OCI-LY1 (cell line): ENCODE measurements around the gene THAP2.
A peak's percentile ranks its signal among the peaks of the same experiment; 100 is the strongest.

Experiments used
- H2AFZ ChIP-seq: fragments of 200-600 bp; sonication (generic), shearing (Covaris generic); 2 replicates; pipeline ENCODE4 v1.6.0; 2014; ENCODE audit warnings: antibody characterized with exemption, mild to moderate bottlenecking, low read length
- H3F3A ChIP-seq: fragments of 200-600 bp; sonication (generic), shearing (Covaris generic); 2 replicates; pipeline ENCODE4 v1.6.0; 2014; ENCODE audit warnings: mild to moderate bottlenecking, antibody characterized with exemption, low read length, moderate library complexity; ENCODE audit not compliant: insufficient read depth
- H3K27ac ChIP-seq: fragments of 200-600 bp; sonication (generic); 2 replicates; pipeline ENCODE4 v1.5.1; 2014; ENCODE audit warnings: low read length, mixed run types, mild to moderate bottlenecking, low read depth; ENCODE audit not compliant: poor library complexity, severe bottlenecking
- H3K27me3 ChIP-seq: fragments of 200-600 bp; sonication (generic); 2 replicates; pipeline ENCODE4 v1.6.0; 2014; ENCODE audit warnings: antibody characterized with exemption, mild to moderate bottlenecking, low read length, moderate library complexity; ENCODE audit not compliant: insufficient read depth
- H3K36me3 ChIP-seq: fragments of 200-600 bp; sonication (generic); 2 replicates; pipeline ENCODE4 v1.6.1; 2014; ENCODE audit warnings: mild to moderate bottlenecking, antibody characterized with exemption, low read length, moderate library complexity, mixed read lengths; ENCODE audit not compliant: insufficient read depth
- H3K4me1 ChIP-seq: fragments of 200-600 bp; sonication (generic); 2 replicates; pipeline ENCODE4 v1.5.1; 2014; ENCODE audit warnings: mild to moderate bottlenecking, low read length, moderate library complexity; ENCODE audit not compliant: insufficient read depth, severe bottlenecking
- H3K4me2 ChIP-seq: fragments of 200-600 bp; sonication (generic), shearing (Covaris generic); 2 replicates; pipeline ENCODE4 v1.6.1; 2014; ENCODE audit warnings: low read length
- H3K4me3 ChIP-seq: fragments of 200-600 bp; sonication (generic); 2 replicates; pipeline ENCODE4 v1.5.1; 2014; ENCODE audit warnings: low read length, low read depth, mild to moderate bottlenecking, mixed read lengths; ENCODE audit not compliant: poor library complexity, severe bottlenecking
- H3K79me2 ChIP-seq: fragments of 200-600 bp; shearing (Covaris generic); 2 replicates; pipeline ENCODE4 v1.6.1; 2016; ENCODE audit warnings: mixed run types, low read length, mixed read lengths; ENCODE audit not compliant: insufficient read depth
- H3K9ac ChIP-seq: fragments of 200-600 bp; sonication (generic), shearing (Covaris generic); 2 replicates; pipeline ENCODE4 v1.6.1; 2014; ENCODE audit warnings: mild to moderate bottlenecking, low read length, mixed read lengths
- H3K9me2 ChIP-seq: fragments of 200-600 bp; sonication (generic), shearing (Covaris generic); 2 replicates; pipeline ENCODE4 v1.6.1; 2014; ENCODE audit warnings: low read depth, mild to moderate bottlenecking, low read length, mixed read lengths
- H3K9me3 ChIP-seq: fragments of 200-600 bp; shearing (Covaris generic); 2 replicates; pipeline ENCODE4 v1.6.1; 2014; ENCODE audit warnings: low read length, mixed read lengths
- H4K20me1 ChIP-seq: fragments of 200-600 bp; sonication (generic), shearing (Covaris generic); 2 replicates; pipeline ENCODE4 v1.6.0; 2016; ENCODE audit warnings: mild to moderate bottlenecking, low read length; ENCODE audit not compliant: insufficient read depth
- EZH2 ChIP-seq: fragments of 200-600 bp; sonication (generic), shearing (Covaris generic); IDR thresholded peaks from 2 replicates; pipeline ENCODE4 v1.8.0; 2017; ENCODE audit warnings: borderline replicate concordance, mixed run types, mild to moderate bottlenecking, antibody characterized with exemption, low read length, moderate library complexity, mixed read lengths
- TF ChIP-seq, protein P1 (sequence below): fragments of 200-600 bp; sonication (generic), shearing (Covaris generic); IDR thresholded peaks from 2 replicates; pipeline ENCODE4 v1.5.1; 2017; ENCODE audit warnings: mild to moderate bottlenecking, antibody characterized with exemption, low read length, moderate library complexity, mixed read lengths

THAP2 gene

DNA sequence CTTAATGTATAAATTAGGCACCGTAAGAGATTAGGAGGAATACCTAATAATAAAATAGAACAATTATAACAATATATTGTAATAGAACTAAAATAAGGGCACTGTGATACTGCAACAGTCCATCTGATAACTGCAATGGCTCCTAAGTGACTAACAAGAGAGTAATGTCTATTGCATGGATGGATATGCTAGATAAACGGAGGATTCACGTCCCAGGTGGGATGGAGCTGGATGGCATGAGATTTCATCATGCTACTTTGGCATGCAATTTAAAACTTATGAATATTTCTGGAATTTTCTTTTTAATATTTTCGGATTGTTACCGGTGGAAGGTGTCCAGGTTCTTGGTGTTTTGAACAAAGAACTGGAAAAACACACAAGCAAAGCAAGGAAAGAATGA is 19.5 kb downstream of the THAP2 start:
- Histone ChIP-seq H3K4me2 (no peak overlapping the region), H3K9me3 (no peaks in the 10 kb centered on the region), H3K36me3 (no peaks in the 10 kb centered on the region), H3K4me3 (no peak overlapping the region), H3K27ac (no peak overlapping the region), H3K79me2 (no peaks in the 10 kb centered on the region; the same call in 1 of the 2 replicates), H3K9ac (no peak overlapping the region), H3K9me2 (no peaks in the 10 kb centered on the region), H3F3A (peaks cover 9% of the 10 kb centered on the region), H4K20me1 (no peaks in the 10 kb centered on the region), H3K4me1 (peaks cover 44% of the 10 kb centered on the region), H3K27me3 (no peaks in the 10 kb centered on the region), H2AFZ (no peak overlapping the region)
- TF ChIP-seq, protein P1, sequence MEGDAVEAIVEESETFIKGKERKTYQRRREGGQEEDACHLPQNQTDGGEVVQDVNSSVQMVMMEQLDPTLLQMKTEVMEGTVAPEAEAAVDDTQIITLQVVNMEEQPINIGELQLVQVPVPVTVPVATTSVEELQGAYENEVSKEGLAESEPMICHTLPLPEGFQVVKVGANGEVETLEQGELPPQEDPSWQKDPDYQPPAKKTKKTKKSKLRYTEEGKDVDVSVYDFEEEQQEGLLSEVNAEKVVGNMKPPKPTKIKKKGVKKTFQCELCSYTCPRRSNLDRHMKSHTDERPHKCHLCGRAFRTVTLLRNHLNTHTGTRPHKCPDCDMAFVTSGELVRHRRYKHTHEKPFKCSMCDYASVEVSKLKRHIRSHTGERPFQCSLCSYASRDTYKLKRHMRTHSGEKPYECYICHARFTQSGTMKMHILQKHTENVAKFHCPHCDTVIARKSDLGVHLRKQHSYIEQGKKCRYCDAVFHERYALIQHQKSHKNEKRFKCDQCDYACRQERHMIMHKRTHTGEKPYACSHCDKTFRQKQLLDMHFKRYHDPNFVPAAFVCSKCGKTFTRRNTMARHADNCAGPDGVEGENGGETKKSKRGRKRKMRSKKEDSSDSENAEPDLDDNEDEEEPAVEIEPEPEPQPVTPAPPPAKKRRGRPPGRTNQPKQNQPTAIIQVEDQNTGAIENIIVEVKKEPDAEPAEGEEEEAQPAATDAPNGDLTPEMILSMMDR = no peak
- no peak for TF ChIP-seq EZH2

- Histone ChIP-seq H4K20me1 (no peaks in the 10 kb centered on the region), H3K9ac (no peak overlapping the region), H2AFZ (no peak overlapping the region), H3K9me3 (no peaks in the 10 kb centered on the region), H3K4me2 (peak overlapping the region; percentile 80; the same call in 1 of the 2 replicates), H3K4me3 (no peak overlapping the region), H3K79me2 (no peaks in the 10 kb centered on the region; the same call in 1 of the 2 replicates), H3K9me2 (no peaks in the 10 kb centered on the region), H3K4me1 (peaks cover 48% of the 10 kb centered on the region), H3K36me3 (no peaks in the 10 kb centered on the region), H3K27ac (peak overlapping the region; percentile 99), H3F3A (peaks cover 9% of the 10 kb centered on the region), H3K27me3 (no peaks in the 10 kb centered on the region)
- TF ChIP-seq, protein P1 = no peak
Measured at GRCh38 chr12:71684081-71684480, 20.0 kb downstream of the THAP2 start.

DNA sequence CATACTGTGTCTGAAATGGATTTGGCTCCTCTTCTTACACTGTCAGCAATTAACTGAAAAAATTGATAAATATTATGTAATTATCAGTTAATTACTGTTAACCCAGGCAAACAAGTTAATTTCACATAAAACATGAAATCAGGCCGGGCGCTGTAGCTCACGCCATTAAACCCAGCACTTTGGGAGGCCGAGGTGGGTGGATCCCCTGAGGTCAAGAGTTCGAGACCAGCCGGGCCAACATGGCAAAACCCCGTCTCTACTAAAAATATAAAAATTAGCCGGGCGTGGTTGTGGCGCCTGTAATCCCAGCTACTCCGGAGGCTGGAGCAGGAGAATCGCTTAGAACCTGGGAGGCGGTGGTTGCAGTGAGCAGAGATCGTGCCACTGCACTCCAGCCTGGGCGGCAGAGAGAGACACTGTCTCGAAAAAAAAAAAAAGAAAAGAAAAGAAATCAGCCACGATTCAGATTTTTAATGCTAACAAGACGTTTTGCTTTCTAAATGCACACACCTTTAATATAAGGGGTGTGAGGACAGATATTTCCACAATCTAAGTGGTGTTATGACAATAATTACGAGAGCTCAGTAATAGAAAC is 21.3 kb downstream of the THAP2 start:
- no peak for TF ChIP-seq EZH2
- TF ChIP-seq, protein P1 = no peak
- H4K20me1 ChIP-seq = no peaks in the 10 kb centered on the region
- no peaks in the 10 kb centered on the region for H3K9me2 ChIP-seq
- no peaks in the 10 kb centered on the region; the same call in 1 of the 2 replicates for H3K79me2 ChIP-seq
- peak overlapping the region; percentile 99 for H3K27ac ChIP-seq
- H3K36me3 ChIP-seq = no peaks in the 10 kb centered on the region
- H3K27me3 ChIP-seq = no peaks in the 10 kb centered on the region
- H3K4me3 ChIP-seq = peak overlapping the region; percentile 76
- peak overlapping the region; percentile 54; the same call in 1 of the 2 replicates for H2AFZ ChIP-seq
- no peaks in the 10 kb centered on the region for H3K9me3 ChIP-seq
- H3F3A ChIP-seq = peaks cover 14% of the 10 kb centered on the region
- H3K4me1 ChIP-seq = peaks cover 50% of the 10 kb centered on the region
- peak overlapping the region; percentile 80 for H3K4me2 ChIP-seq
- peak overlapping the region; percentile 76 for H3K9ac ChIP-seq
